Placental pericyte (primary cell): ENCODE measurements around the gene PRDM16. TPM values are rescaled to one million over a fixed set of nuclear protein-coding genes. Genes with fewer than 3 reads are reported as not detected.

Source experiments
- total RNA-seq: library from RNA; depleted of rRNA; stranded (reverse); fragments of >200 nt; gene quantifications from 2 replicates; pipeline ENCODE4 v1.2.3, GENCODE V29; 2012

Gene PRDM16
- 1.3 TPM in 1 of 2 replicates, not detected in the other for total RNA-seq

GRCh38 chr1:3068564-3069431 lies at the start of gene PRDM16:
PRDM16 (plus strand) TSS chr1:3069203; CDS start chr1:3069260, 57 bp downstream.

GRCh38 chr1:3021233-3021671 lies 47.8 kb upstream of the PRDM16 start, which contains the start of gene ACTRT2:
ACTRT2 (plus strand) TSS chr1:3021467; CDS start chr1:3021687, 220 bp downstream.

GRCh38 chr1:3453891-3454810 lies 385.1 kb downstream of the PRDM16 start, which contains the start of gene ARHGEF16:
ARHGEF16 (plus strand) TSS chr1:3454665; CDS start chr1:3463085, 8,420 bp downstream.

Other genes with a start within 250 kb of the PRDM16 start
- not detected in 2 replicates for gene ACTRT2, start 47.7 kb upstream of the PRDM16 start, total RNA-seq